ENCODE measurements around the gene CAMKK1.
A peak's percentile ranks its signal among the peaks of the same experiment; 100 is the strongest.

Gene CAMKK1

DNA sequence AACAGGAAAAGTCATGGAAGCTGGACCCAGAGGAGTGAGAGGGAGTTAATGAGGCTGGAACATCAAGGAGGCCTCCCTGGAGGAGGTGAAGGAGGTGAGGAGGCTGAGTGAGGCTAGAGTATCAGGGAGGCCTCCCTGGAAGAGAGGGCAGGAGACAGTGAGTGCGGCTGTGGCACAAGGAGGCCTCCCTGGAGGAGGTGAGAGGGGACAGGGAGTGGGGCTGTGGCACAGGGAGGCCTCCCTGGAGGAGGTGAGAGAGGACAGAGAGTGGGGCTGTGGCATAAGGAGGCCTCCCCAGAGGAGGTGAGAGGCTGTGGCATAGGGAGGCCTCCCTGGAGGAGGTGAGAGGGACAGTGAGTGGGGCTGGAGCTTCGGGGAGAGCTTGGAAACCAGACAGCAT is 5.5 kb downstream of the CAMKK1 start:
- H3K4me3 ChIP-seq (replicated peaks in 1 of 2; ENCODE audit: low read depth in 2 of 2, low read length in 2 of 2) = no peak overlapping the region
- TF ChIP-seq, protein P1, sequence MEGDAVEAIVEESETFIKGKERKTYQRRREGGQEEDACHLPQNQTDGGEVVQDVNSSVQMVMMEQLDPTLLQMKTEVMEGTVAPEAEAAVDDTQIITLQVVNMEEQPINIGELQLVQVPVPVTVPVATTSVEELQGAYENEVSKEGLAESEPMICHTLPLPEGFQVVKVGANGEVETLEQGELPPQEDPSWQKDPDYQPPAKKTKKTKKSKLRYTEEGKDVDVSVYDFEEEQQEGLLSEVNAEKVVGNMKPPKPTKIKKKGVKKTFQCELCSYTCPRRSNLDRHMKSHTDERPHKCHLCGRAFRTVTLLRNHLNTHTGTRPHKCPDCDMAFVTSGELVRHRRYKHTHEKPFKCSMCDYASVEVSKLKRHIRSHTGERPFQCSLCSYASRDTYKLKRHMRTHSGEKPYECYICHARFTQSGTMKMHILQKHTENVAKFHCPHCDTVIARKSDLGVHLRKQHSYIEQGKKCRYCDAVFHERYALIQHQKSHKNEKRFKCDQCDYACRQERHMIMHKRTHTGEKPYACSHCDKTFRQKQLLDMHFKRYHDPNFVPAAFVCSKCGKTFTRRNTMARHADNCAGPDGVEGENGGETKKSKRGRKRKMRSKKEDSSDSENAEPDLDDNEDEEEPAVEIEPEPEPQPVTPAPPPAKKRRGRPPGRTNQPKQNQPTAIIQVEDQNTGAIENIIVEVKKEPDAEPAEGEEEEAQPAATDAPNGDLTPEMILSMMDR (IDR thresholded peaks at IDR 0.05; ENCODE audit: low read depth, low read length) = no peak
- DNase-seq (ENCODE audit: low read depth in 2 of 2) = no peak

DNA sequence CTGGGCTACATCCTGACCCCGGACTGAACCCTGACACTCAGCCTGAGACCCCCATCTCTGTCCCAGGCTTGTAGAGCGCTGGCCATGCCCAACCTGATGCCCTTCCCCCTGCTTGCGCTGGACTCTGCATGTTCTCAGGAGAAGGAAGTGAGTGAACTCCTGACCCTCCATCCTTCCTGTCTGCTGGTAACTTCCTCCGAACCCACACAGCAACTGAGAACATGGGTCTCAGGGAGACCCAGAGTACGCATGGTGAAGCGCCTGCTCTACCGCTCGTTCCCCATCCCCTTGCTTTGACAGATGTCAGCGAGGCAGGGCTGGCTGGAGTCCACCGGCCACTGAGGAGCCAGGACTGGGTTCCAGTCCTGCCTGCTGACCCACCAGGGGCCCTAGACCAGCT is 6.1 kb downstream of the CAMKK1 start:
- TF ChIP-seq, protein P1 (IDR thresholded peaks at IDR 0.05; ENCODE audit: low read depth, low read length) = no peak
- no peak for DNase-seq (ENCODE audit: low read depth in 2 of 2)
- no peak overlapping the region for H3K4me3 ChIP-seq (replicated peaks in 1 of 2; ENCODE audit: low read depth in 2 of 2, low read length in 2 of 2)

DNA sequence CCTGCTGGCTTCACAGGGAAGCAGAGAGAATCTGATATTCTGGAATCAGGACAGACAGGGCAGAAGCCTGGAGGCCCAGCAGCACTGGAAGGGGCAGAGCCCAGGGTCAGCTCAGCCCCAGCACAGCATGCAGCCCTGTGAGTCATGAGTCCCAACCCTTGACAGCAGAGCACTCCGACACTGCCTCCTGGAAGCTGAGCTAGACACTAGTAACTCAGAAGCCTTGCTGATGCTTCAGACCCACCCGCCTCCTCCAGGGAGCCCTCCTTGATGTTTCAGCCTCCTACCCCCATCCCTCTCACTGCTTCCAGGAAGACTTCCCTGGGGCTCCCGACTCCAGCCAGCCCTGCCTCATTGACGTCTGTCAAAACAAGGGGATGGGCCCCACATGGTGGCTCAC is 6.9 kb downstream of the CAMKK1 start:
- TF ChIP-seq, protein P1 (IDR thresholded peaks at IDR 0.05; ENCODE audit: low read depth, low read length) = no peak
- no peak overlapping the region for H3K4me3 ChIP-seq (replicated peaks in 1 of 2; ENCODE audit: low read depth in 2 of 2, low read length in 2 of 2)
- DNase-seq (ENCODE audit: low read depth in 2 of 2) = peak; percentile 69 to 76

DNA sequence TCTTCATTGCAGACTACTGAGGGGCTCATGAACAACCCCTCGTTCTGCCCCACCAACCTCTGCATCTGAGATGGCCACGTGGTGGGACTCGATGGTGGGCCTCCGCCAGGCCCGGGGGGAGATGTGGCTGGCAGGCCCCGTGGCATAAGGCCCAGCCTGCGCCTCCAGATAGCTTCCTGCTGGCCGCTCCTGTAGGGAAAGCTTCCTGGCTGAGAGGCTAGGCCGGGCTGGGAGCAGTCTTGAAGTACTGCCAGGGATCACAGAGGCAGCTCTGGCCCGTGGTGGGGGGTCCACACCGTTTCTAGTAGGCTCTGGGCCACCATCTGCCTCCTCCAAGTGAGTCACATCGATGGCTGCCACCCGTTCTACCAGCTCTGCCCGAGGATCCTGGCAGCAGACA is 7.6 kb downstream of the CAMKK1 start:
- H3K4me3 ChIP-seq (replicated peaks in 1 of 2; ENCODE audit: low read depth in 2 of 2, low read length in 2 of 2) = no peak overlapping the region
- peak in 1 of 2 donors; percentile 60 for DNase-seq (ENCODE audit: low read depth in 2 of 2)
- TF ChIP-seq, protein P1 (IDR thresholded peaks at IDR 0.05; ENCODE audit: low read depth, low read length) = no peak

DNA sequence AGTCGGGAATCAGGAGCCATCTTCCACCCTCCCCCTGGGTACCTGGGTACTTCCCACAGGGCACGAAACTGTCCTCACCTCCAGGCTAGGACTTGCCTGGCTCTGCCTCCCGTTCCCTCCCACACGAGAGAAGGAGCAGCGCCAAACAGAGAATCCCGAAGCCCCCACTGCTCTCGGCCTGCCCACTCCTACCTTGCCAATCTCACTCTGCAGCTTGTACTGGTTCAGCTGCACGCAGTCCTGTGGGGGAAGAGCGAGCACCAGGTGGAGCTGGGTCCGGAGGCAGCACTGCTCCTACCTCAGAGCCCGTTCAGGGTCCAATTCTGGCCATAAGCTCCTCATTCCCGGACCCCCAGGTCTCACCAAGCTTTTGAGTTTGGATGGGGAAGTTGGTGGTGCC is 8.7 kb downstream of the CAMKK1 start:
- no peak for DNase-seq (ENCODE audit: low read depth in 2 of 2)
- no peak overlapping the region for H3K4me3 ChIP-seq (replicated peaks in 1 of 2; ENCODE audit: low read depth in 2 of 2, low read length in 2 of 2)
- TF ChIP-seq, protein P1 (IDR thresholded peaks at IDR 0.05; ENCODE audit: low read depth, low read length) = no peak

DNA sequence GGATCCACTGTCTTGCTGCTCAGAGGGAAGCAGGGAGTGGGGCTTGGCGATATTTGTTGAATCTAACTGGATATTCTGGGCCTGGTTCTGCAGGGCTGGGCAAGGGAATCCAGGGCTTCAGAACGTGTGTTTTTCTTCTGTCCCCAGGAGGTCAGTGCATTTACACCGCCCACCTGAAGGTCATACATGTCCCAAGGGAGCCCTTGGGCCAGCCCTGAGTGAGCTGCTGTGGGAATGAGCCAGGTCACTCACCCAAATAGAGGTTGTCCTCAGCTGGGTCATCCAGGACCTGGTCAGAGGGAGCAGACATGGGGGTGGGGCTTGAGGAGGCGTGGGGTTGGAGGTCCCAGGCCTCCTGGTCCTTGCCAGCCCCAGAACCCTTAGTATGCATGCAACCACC is 10.6 kb downstream of the CAMKK1 start:
- TF ChIP-seq, protein P1 (IDR thresholded peaks at IDR 0.05; ENCODE audit: low read depth, low read length) = no peak
- no peak overlapping the region for H3K4me3 ChIP-seq (replicated peaks in 1 of 2; ENCODE audit: low read depth in 2 of 2, low read length in 2 of 2)
- DNase-seq (ENCODE audit: low read depth in 2 of 2) = no peak

DNA sequence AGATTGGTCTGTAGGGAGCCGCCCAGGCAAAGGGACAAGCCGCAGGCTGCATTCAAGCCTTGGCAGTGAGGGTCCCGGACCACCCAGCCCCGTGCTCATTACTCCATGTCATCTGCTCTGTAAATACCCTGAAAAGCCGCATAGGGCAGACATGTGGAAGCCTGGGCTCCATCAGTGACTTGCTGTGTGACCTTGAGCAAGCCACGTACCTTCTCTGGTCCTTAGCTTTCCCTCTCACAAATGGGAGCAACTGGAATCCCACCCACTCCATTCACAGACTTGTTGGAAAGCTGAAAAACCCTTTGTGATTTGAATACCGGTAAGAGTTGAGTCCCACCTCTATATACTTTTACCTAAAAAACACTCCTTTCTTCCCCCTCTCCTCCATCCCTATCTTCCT is 11.9 kb downstream of the CAMKK1 start:
- TF ChIP-seq, protein P1 (IDR thresholded peaks at IDR 0.05; ENCODE audit: low read depth, low read length) = no peak
- DNase-seq (ENCODE audit: low read depth in 2 of 2) = no peak
- H3K4me3 ChIP-seq (replicated peaks in 1 of 2; ENCODE audit: low read depth in 2 of 2, low read length in 2 of 2) = no peak overlapping the region

Data from cardiac fibroblast (primary cell).